ENCODE results near the gene PPP2R1B.

DNA sequence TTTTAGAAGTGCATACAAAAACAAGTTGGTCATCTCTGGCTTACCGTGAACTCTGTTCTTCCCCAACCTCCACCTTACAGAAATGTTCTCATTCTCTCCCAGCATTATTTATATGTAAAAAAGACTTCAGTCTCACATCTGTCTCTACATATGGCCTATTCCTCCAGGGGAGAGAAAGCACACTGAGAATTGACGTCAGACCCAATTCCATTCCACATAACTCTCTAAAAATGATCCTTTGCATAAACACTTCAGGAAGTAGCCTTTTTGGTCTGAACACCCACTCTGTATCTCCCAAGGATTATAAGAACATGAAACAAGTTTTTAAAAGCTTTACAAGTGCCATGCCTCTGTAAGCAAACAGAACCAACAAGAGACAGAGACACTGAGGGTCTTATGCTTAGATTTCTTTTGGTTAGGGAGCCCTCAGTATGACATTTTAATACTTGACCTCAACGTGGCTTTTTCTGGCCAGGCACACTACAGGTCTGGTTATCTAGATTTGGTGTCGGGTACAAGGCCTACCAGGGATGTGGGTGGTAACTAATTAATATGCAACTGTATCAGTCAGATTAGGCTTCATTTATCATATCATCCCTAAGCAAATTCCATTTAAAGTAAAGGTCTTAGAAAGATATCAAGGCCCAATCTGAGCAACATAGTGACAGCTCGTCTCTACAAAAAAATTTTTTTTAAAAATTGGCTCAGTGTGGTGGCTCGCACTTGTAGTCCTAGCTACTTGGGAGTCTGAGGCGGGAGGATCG, 48.5 kb upstream of the PPP2R1B start:
- TF ChIP-seq TAF1 (conservative IDR thresholded peaks at IDR 0.05), result no peak
- TF ChIP-seq, protein P1, sequence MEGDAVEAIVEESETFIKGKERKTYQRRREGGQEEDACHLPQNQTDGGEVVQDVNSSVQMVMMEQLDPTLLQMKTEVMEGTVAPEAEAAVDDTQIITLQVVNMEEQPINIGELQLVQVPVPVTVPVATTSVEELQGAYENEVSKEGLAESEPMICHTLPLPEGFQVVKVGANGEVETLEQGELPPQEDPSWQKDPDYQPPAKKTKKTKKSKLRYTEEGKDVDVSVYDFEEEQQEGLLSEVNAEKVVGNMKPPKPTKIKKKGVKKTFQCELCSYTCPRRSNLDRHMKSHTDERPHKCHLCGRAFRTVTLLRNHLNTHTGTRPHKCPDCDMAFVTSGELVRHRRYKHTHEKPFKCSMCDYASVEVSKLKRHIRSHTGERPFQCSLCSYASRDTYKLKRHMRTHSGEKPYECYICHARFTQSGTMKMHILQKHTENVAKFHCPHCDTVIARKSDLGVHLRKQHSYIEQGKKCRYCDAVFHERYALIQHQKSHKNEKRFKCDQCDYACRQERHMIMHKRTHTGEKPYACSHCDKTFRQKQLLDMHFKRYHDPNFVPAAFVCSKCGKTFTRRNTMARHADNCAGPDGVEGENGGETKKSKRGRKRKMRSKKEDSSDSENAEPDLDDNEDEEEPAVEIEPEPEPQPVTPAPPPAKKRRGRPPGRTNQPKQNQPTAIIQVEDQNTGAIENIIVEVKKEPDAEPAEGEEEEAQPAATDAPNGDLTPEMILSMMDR (IDR thresholded peaks at IDR 0.05; ENCODE audit: low read depth, low read length, missing input control), result no peak
- TF ChIP-seq, protein P2, sequence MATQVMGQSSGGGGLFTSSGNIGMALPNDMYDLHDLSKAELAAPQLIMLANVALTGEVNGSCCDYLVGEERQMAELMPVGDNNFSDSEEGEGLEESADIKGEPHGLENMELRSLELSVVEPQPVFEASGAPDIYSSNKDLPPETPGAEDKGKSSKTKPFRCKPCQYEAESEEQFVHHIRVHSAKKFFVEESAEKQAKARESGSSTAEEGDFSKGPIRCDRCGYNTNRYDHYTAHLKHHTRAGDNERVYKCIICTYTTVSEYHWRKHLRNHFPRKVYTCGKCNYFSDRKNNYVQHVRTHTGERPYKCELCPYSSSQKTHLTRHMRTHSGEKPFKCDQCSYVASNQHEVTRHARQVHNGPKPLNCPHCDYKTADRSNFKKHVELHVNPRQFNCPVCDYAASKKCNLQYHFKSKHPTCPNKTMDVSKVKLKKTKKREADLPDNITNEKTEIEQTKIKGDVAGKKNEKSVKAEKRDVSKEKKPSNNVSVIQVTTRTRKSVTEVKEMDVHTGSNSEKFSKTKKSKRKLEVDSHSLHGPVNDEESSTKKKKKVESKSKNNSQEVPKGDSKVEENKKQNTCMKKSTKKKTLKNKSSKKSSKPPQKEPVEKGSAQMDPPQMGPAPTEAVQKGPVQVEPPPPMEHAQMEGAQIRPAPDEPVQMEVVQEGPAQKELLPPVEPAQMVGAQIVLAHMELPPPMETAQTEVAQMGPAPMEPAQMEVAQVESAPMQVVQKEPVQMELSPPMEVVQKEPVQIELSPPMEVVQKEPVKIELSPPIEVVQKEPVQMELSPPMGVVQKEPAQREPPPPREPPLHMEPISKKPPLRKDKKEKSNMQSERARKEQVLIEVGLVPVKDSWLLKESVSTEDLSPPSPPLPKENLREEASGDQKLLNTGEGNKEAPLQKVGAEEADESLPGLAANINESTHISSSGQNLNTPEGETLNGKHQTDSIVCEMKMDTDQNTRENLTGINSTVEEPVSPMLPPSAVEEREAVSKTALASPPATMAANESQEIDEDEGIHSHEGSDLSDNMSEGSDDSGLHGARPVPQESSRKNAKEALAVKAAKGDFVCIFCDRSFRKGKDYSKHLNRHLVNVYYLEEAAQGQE (IDR thresholded peaks at IDR 0.05), result no peak
- no peak for TF ChIP-seq FOXA2 (IDR thresholded peaks at IDR 0.05)
- TF ChIP-seq, protein P3, sequence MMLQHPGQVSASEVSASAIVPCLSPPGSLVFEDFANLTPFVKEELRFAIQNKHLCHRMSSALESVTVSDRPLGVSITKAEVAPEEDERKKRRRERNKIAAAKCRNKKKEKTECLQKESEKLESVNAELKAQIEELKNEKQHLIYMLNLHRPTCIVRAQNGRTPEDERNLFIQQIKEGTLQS (IDR thresholded peaks at IDR 0.05), result no peak
- TF ChIP-seq HNF4A (conservative IDR thresholded peaks at IDR 0.05), result no peak
- TF ChIP-seq SP1 (IDR thresholded peaks at IDR 0.05), result no peak
- no peak for TF ChIP-seq RAD21 (IDR thresholded peaks at IDR 0.05)
- TF ChIP-seq FOXA1 (IDR thresholded peaks at IDR 0.05), result no peak

Measured in liver (tissue), 3 donors.